Peyer's patch (tissue), 4 donors: ENCODE measurements around the gene PSPH.

Experiments used
- CTCF ChIP-seq, 6 experiments: fragments of 450-650 bp in 4 of 6; fragments of 200-600 bp in 2 of 6; sonication (generic) in 1 of 6; IDR thresholded peaks; one replicate each; pipeline ENCODE4 v1.5.1; 2017 to 2019; ENCODE audit warnings: antibody characterized with exemption in 6 of 6, mild to moderate bottlenecking in 3 of 6, moderate library complexity in 1 of 6
- POLR2A ChIP-seq, 2 donors: fragments of 450-650 bp; IDR thresholded peaks; one replicate each; pipeline ENCODE4 v1.5.1; 2017; ENCODE audit warnings: antibody characterized with exemption in 2 of 2, mild to moderate bottlenecking in 2 of 2, moderate library complexity in 2 of 2

- no peak for TF ChIP-seq POLR2A (IDR thresholded peaks at IDR 0.05)
- TF ChIP-seq CTCF (IDR thresholded peaks at IDR 0.05), result no peak
Measured at GRCh38 chr7:56091591-56091990, 40.3 kb upstream of the PSPH start.
